Measurements from ENCODE around the gene PALMD. TPM values are rescaled to one million over a fixed set of nuclear protein-coding genes. Genes with fewer than 3 reads are reported as not detected.

PALMD gene
- total and polyA plus RNA-seq, 2 of the 8 experiments (the other 6 are each of a cell fraction or from before 2014, with no cell fraction given) = not detected

GRCh38 chr1:99642053-99642452, 3.9 kb upstream of the PALMD start:
- CTCF ChIA-PET (ENCODE audit: partially characterized antibody) = no interaction called here
- Histone ChIP-seq H3K4me1 (replicated peaks in 1 of 4; ENCODE audit: control insufficient read depth in 3 of 4, insufficient read depth in 4 of 4, low read length in 3 of 4) (peaks cover 5 to 12% (median 10%) of the 10 kb centered on the region in 4 experiments; a peak in 6 of 7 replicates), H3K9ac (replicated peaks in 1 of 4; ENCODE audit: extremely low read depth in 1 of 4, low read depth in 3 of 4, low read length in 3 of 4) (no peak overlapping the region), H3K14ac (ENCODE audit: insufficient read length) (no peak overlapping the region), H3K36me3 (ENCODE audit: control insufficient read depth in 2 of 4, insufficient read depth in 4 of 4, low read length in 3 of 4) (no peaks in the 10 kb centered on the region), H2BK120ac (replicated peaks; ENCODE audit: low read depth, low read length) (no peak overlapping the region), H3K27ac (ENCODE audit: low read depth, low read length) (no peak overlapping the region), H3K4me2 (ENCODE audit: insufficient read depth in 1 of 2, low read depth in 2 of 2, low read length in 2 of 2) (no peak overlapping the region), H3K4ac (replicated peaks; ENCODE audit: insufficient read length, low read depth, low read length) (no peak overlapping the region), H3K79me1 (ENCODE audit: low read depth, low read length) (no peaks in the 10 kb centered on the region), H4K91ac (replicated peaks; ENCODE audit: insufficient read length, low read length) (no peak overlapping the region), H4K20me1 (replicated peaks in 1 of 2; ENCODE audit: control insufficient read depth in 1 of 2, insufficient read depth in 2 of 2, low read length in 2 of 2) (no peaks in the 10 kb centered on the region), H3K23me2 (ENCODE audit: low read depth, low read length) (no peaks in the 10 kb centered on the region), H4K8ac (ENCODE audit: extremely low read depth, insufficient read depth, low read length) (no peak overlapping the region), H2BK20ac (ENCODE audit: low read length) (no peak overlapping the region), H2AK5ac (ENCODE audit: low read depth, low read length) (no peak overlapping the region), H3K23ac (ENCODE audit: insufficient read length) (no peak overlapping the region), H4K5ac (ENCODE audit: insufficient read length, low read depth, low read length) (no peak overlapping the region), H2BK15ac (ENCODE audit: low read length) (no peak overlapping the region), H3K79me2 (ENCODE audit: control insufficient read depth in 1 of 2, insufficient read depth in 2 of 2, low read length in 2 of 2) (no peaks in the 10 kb centered on the region), H3K18ac (ENCODE audit: extremely low read depth, low read length) (no peak overlapping the region), H2BK5ac (ENCODE audit: low read depth, low read length) (no peak overlapping the region), H2AFZ (ENCODE audit: low read length) (no peak overlapping the region), H3K4me3 (ENCODE audit: extremely low read depth in 1 of 4, insufficient read depth in 2 of 4, low read depth in 3 of 4, low read length in 4 of 4) (no peak overlapping the region), H3K56ac (replicated peaks; ENCODE audit: insufficient read length, low read depth, low read length) (no peak overlapping the region), H3K9me3 (ENCODE audit: insufficient read depth in 2 of 2, low read depth in 1 of 2, low read length in 1 of 2) (no peaks in the 10 kb centered on the region), H3K27me3 (replicated peaks in 1 of 4; ENCODE audit: control insufficient read depth in 3 of 4, extremely low read depth in 1 of 4, insufficient read depth in 3 of 4, low read length in 3 of 4) (no peaks in the 10 kb centered on the region), H2BK12ac (ENCODE audit: low read depth, low read length) (no peak overlapping the region)
- POLR2A ChIA-PET (ENCODE audit: partially characterized antibody) = no interaction called here
- DNase-seq (ENCODE audit: low read depth in 1 of 2, low spot score in 2 of 2) (no peak), FAIRE-seq (no peak)
- WGBS, 2 experiments (ENCODE audit: extremely low coverage in 1 of 2, insufficient coverage in 1 of 2, insufficient read length in 1 of 2, insufficient replicate concordance in 2 of 2, low coverage in 1 of 2, low lambda C conversion rate in 2 of 2, missing lambda C conversion rate in 1 of 2) = 92% methylated on average over 7 of the region's 7 CpGs; no CpG with 5 or more reads in 1 of the 2 experiments
- TF ChIP-seq ASH2L (IDR thresholded peaks at IDR 0.05; ENCODE audit: low read length) (no peak), SRF (IDR thresholded peaks at IDR 0.05; ENCODE audit: low read depth, low read length) (no peak), POLR2A (IDR thresholded peaks at IDR 0.05; ENCODE audit: control extremely low read depth in 1 of 2, low read depth in 2 of 2, low read length in 2 of 2) (no peak), PHF8 (conservative IDR thresholded peaks at IDR 0.05; ENCODE audit: low read depth, low read length) (no peak), MAFK (IDR thresholded peaks at IDR 0.05; ENCODE audit: low read depth, low read length) (no peak), NANOG (IDR thresholded peaks at IDR 0.05; ENCODE audit: insufficient read depth, low read depth, low read length, poor library complexity, severe bottlenecking) (no peak), RXRA (IDR thresholded peaks at IDR 0.05; ENCODE audit: insufficient read depth, low read depth, low read length) (no peak), CBX5 (IDR thresholded peaks at IDR 0.05; ENCODE audit: low read depth, low read length) (no peak), CHD1 (IDR thresholded peaks at IDR 0.05; ENCODE audit: low read depth, low read length) (no peak), POU5F1 (IDR thresholded peaks at IDR 0.05; ENCODE audit: low read depth, low read length) (no peak), KDM4A (IDR thresholded peaks at IDR 0.05; ENCODE audit: low read depth, low read length, severe bottlenecking) (no peak), KDM1A (IDR thresholded peaks at IDR 0.05; ENCODE audit: borderline replicate concordance, low read length) (no peak), SP4 (IDR thresholded peaks at IDR 0.05; ENCODE audit: low read length) (no peak), SUZ12 (IDR thresholded peaks at IDR 0.05; ENCODE audit: low read length) (no peak)
